ENCODE measurements around the gene MOSMO.

GRCh38 chr16:22034503-22034902 is 26.6 kb downstream of the MOSMO start:
- TF ChIP-seq POLR2A (IDR thresholded peaks at IDR 0.05) (no peak), CTCF (IDR thresholded peaks at IDR 0.05) (no peak), POLR2AphosphoS5 (IDR thresholded peaks at IDR 0.05) (no peak)
